ENCODE results near the gene MGAT3. TPM values are rescaled to one million over a fixed set of nuclear protein-coding genes. Genes with fewer than 3 reads are reported as not detected.

Gene MGAT3, protein sequence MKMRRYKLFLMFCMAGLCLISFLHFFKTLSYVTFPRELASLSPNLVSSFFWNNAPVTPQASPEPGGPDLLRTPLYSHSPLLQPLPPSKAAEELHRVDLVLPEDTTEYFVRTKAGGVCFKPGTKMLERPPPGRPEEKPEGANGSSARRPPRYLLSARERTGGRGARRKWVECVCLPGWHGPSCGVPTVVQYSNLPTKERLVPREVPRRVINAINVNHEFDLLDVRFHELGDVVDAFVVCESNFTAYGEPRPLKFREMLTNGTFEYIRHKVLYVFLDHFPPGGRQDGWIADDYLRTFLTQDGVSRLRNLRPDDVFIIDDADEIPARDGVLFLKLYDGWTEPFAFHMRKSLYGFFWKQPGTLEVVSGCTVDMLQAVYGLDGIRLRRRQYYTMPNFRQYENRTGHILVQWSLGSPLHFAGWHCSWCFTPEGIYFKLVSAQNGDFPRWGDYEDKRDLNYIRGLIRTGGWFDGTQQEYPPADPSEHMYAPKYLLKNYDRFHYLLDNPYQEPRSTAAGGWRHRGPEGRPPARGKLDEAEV
- total RNA-seq = not detected in 2 replicates

DNA sequence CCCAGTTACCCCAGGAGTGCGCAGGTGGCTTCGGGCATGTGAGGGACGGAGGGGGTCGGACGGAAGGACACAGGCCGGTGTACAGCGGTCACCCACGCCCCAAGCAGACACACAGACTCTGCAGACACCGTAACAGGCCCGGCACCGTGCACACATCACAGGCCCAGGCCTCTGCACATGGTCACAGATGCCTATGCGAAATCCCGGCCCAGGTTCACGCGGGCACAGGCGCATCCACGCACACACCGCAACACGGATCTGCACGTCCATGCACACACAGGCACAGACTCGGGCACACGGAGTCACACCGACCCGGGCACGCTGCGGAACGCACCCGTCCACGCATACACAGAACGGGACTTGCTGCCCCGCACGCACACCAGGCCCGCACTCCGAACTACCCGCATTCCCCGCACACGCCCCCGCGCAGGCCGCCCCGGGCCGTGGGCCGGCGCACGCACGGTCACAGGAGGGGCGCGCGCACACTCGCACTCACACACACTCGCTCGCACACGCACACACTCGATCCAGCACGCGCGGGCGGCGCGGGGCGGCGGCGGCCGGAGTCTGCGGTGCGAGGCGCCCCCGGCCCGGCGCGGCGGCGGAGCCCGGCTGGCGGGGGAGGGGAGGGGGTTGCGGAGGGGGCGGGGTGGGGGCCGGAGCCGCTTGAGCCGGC is at the start of gene MGAT3:
Gene MGAT3, plus strand, starts transcription at position 491 of the 676 bp plus-strand sequence. CDS start 30,336 bp downstream, outside the sequence.

DNA sequence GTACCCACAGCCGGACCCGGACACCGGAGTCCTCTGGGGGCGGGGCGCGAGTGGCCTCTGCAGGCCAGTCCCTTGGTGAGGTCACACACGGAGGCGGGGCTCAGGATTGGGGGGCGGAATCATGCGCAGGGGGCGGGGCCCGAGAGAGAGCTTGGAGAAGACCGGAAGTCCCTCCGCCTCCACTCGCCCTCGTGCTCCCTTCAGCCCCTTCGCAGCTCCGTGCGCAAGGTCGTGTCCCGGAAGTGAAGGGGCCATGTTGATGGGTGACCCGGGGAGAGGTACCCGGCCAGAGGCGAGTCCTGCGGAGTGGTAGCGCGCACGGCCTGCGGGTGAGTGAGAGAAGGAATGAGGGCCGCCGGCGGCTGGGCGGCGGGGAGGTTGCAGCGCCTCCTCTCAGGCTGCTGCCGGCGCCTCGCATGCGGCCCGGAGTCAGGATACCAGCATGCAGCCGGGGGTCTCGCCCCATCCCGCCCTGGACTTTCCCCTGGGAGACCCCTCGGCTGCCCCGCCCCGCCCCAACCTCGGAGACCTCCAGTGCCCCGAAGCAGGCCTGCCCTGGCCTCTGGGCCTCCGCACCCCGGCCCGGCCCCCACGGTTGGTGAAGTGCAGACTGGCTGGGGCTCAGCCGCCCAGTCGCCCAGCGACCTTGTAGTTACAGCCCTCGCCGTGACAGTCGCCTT is 45.4 kb downstream of the MGAT3 start, which contains the start of gene MIEF1:
Gene MIEF1, plus strand, starts transcription at position 182 of the 680 bp plus-strand sequence. CDS start 9,005 bp downstream, outside the sequence.

DNA sequence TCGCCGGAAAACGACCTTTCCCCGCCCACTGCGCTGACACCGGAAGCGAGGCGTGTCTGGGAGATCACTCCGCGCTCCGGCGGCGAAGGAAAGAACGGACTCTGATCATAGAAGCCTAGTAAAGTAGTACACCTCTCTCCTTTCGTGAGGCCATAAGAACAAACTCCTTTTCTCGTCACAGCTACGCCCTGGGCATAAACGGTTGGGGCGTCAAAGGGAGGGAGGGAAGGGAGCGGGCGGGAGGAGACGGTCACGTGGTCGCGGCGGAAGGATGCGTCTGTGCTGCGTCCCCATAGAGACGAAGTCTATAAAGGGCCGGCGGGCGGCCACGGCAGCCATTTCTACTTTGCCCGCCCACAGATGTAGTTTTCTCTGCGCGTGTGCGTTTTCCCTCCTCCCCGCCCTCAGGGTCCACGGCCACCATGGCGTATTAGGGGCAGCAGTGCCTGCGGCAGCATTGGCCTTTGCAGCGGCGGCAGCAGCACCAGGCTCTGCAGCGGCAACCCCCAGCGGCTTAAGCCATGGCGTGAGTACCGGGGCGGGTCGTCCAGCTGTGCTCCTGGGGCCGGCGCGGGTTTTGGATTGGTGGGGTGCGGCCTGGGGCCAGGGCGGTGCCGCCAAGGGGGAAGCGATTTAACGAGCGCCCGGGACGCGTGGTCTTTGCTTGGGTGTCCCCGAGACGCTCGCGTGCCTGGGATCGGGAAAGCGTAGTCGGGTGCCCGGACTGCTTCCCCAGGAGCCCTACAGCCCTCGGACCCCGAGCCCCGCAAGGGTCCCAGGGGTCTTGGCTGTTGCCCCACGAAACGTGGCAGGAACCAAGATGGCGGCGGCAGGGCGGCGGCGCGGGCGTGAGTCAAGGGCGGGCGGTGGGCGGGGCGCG is 63.7 kb downstream of the MGAT3 start, which contains the start of gene ATF4:
Gene ATF4, plus strand, starts transcription at position 337 of the 880 bp plus-strand sequence. CDS start 884 bp downstream, outside the sequence.

DNA sequence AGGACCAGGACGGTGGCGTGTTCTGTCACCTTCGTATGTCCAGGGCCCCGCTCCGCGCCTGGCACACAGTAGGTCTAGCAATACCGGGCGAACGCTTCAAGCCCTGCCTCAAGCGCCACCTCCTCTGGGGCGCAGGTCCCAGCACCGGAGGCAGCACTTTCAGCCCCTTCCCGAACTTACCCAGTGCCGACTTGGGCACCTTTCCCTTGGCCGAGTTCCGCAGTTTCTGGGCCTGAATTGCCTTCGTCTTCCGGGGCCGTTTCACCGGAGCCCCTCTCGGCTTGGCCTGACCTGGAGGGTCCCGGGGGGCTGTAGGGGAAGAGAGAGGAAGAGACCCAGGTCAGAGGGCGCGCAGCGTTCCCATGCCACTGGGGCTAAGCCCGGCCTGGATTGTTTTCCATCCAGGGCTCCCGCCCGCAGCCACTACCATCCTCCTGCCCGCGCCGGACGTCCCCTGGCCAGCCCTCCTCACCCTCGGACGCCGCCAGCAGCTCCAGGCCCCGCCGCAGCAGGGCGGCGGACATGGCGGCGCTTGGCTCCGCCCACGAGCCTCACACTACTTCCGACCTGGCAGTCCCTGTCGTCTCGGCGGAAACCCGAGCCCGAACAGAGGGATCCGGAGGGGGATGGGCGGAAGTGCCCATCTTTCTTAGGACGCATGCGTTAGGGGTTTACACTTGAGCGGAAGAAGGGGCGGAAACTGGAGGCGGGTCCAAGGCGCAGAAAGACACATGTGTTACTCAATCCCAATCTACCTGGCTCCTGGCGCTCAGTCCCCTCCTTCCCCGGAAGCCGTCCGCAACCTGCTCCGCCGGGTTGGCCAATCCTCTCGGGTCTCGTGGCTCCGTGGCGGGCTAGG is 75.6 kb downstream of the MGAT3 start, which contains the start of gene RPS19BP1:
Gene RPS19BP1, minus strand, starts transcription at position 534 of the 859 bp plus-strand sequence. Its CDS starts 10 bp downstream, at position 524.

Other genes with a start within 250 kb of the MGAT3 start
- 5.1 and 12.4 TPM in 2 replicates for gene PDGFB, start 212.0 kb upstream of the MGAT3 start, total RNA-seq
- gene RPL3, start 137.4 kb upstream of the MGAT3 start, total RNA-seq = 2,206 and 2,743 TPM in 2 replicates
- gene SYNGR1, start 107.0 kb upstream of the MGAT3 start, total RNA-seq = 6.6 and 8.4 TPM in 2 replicates
- 15.0 and 16.1 TPM in 2 replicates for gene TAB1, start 57.2 kb upstream of the MGAT3 start, total RNA-seq
- 13.8 and 21.8 TPM in 2 replicates for gene MIEF1, start 45.3 kb downstream of the MGAT3 start, total RNA-seq
- gene ATF4, start 63.5 kb downstream of the MGAT3 start, total RNA-seq = 498 and 521 TPM in 2 replicates
- gene RPS19BP1, start 75.7 kb downstream of the MGAT3 start, total RNA-seq = 109 and 129 TPM in 2 replicates
- gene CACNA1I, start 113.7 kb downstream of the MGAT3 start, total RNA-seq = not detected in 2 replicates

All from myometrial cell (primary cell).